ENCODE data around the gene CHD6.

- TF ChIP-seq POLR2A (IDR thresholded peaks at IDR 0.05; ENCODE audit: low read depth, low read length) (no peak), SPI1 (IDR thresholded peaks at IDR 0.05; ENCODE audit: low read depth, low read length) (no peak), POLR2AphosphoS5 (IDR thresholded peaks at IDR 0.05; ENCODE audit: low read depth, low read length) (no peak)
These were observed 264.6 kb downstream of the CHD6 start for GRCh38 chr20:41353530-41353929.

All from GM12891 (cell line).